Caco-2 (cell line): ENCODE measurements around the gene PHACTR1. TPM values are rescaled to one million over a fixed set of nuclear protein-coding genes. Genes with fewer than 3 reads are reported as not detected.

Experiments used
- BruUV-seq: library from RNA; stranded (reverse); fragments of 400-500 nt; replicated peaks from 2 replicates; lab custom pipeline; 2021; lab: Mats Ljungman, UMichigan
- CTCF ChIA-PET: fragments of 300-600 bp; sonication (Branson Sonifier 250); formaldehyde crosslinking; loops from one replicate; lab custom pipeline; 2022; ENCODE audit warnings: antibody characterized with exemption; lab: Charles Lee
- POLR2A ChIA-PET: fragments of 300-600 bp; sonication (Branson Sonifier 250); formaldehyde crosslinking; loops from one replicate; lab custom pipeline; 2022; ENCODE audit warnings: antibody characterized with exemption; lab: Charles Lee
- DNase-seq, 2 experiments: peaks; one replicate each; pipeline versions ENCODE4 v3.0.0 to v3.0.0-alpha.2; 2020 to 2022
- H3K27me3 ChIP-seq: replicated peaks from 2 replicates; pipeline ENCODE4 v1.6.0; 2011; ENCODE audit warnings: low read length; ENCODE audit not compliant: control insufficient read depth, insufficient read depth
- H3K36me3 ChIP-seq: 2 replicates; pipeline ENCODE4 v1.5.1; 2011; ENCODE audit warnings: low read length; ENCODE audit not compliant: control insufficient read depth, insufficient read depth
- H3K4me1 ChIP-seq: fragments of 250-450 bp; sonication (Bioruptor Pico); 2 replicates; pipeline ENCODE4 v1.5.1; 2020; ENCODE audit warnings: mild to moderate bottlenecking
- H3K4me3 ChIP-seq: 2 replicates; pipeline ENCODE4 v1.5.1; 2011; ENCODE audit warnings: low read depth, mild to moderate bottlenecking, control low read depth, low read length
- H3K9me3 ChIP-seq: fragments of 250-450 bp; sonication (Bioruptor Pico); 2 replicates; pipeline ENCODE4 v1.5.1; 2020; ENCODE audit warnings: mild to moderate bottlenecking, moderate library complexity
- H3K27ac Mint-ChIP-seq: one replicate; pipeline ENCODE4 v1.8.0; 2022; ENCODE audit warnings: mixed read lengths; ENCODE audit not compliant: unreplicated experiment
- H3K27me3 Mint-ChIP-seq: one replicate; pipeline ENCODE4 v1.8.0; 2022; ENCODE audit warnings: mixed read lengths; ENCODE audit not compliant: insufficient read depth, unreplicated experiment
- H3K36me3 Mint-ChIP-seq: one replicate; pipeline ENCODE4 v1.8.0; 2022; ENCODE audit warnings: mild to moderate bottlenecking, mixed read lengths; ENCODE audit not compliant: insufficient read depth, unreplicated experiment
- H3K4me1 Mint-ChIP-seq: one replicate; pipeline ENCODE4 v1.8.0; 2022; ENCODE audit warnings: low read depth, mixed read lengths; ENCODE audit not compliant: unreplicated experiment
- H3K4me3 Mint-ChIP-seq: one replicate; pipeline ENCODE4 v1.8.0; 2022; ENCODE audit warnings: mild to moderate bottlenecking, moderate library complexity, mixed read lengths; ENCODE audit not compliant: unreplicated experiment
- H3K9me3 Mint-ChIP-seq: one replicate; pipeline ENCODE4 v1.8.0; 2022; ENCODE audit warnings: mixed read lengths; ENCODE audit not compliant: unreplicated experiment
- intact Hi-C: fragments of 100-400 bp; cut with micrococcal nuclease; formaldehyde crosslinking; loops from one replicate; pipeline ENCODE4 v1.10.0; 2022; ENCODE audit not compliant: unreplicated experiment
- total RNA-seq: library from RNA; stranded (reverse); gene quantifications from 2 replicates; pipeline ENCODE4 v1.2.3, GENCODE V29; 2022
- TF ChIP-seq, protein P1 (sequence below), 2 experiments: fragments of 200-600 bp in 1 of 2; IDR thresholded peaks; 1 replicate in 1 of 2; 2 replicates in 1 of 2; pipeline versions ENCODE4 v1.5.1 to v1.8.0; 2011 to 2022; ENCODE audit warnings: antibody characterized with exemption in 1 of 2, control low read depth in 1 of 2, inconsistent platforms in 1 of 2, low read depth in 1 of 2, low read length in 1 of 2, mild to moderate bottlenecking in 1 of 2, moderate library complexity in 1 of 2; ENCODE audit not compliant: insufficient read depth in 1 of 2, severe bottlenecking in 1 of 2, unreplicated experiment in 1 of 2

The PHACTR1 gene
- total RNA-seq, 1 experiment from 2014 or later, result 0.41 TPM

DNA sequence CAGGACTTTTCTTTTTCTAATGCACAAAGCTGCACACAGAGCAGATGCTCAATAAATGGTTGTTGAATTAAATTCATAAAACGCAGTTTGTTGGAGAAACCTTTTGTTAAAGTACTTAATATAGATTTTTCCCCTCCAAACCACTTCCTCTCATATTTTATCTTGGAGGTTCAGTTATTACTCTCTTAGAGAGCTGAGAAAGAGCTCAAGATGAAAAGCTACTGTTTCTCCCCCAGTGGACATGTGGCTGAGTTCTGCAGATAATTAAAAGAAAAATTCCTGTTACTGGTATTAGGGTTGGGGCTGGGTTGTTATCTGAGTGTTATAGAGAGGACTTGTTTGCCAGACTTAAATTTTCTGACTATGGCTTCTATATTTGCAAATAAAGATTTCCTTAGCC is 317.7 kb downstream of the PHACTR1 start:
- H3K27ac Mint-ChIP-seq, result no peak overlapping the region
- ChIA-PET CTCF (no interaction called here), POLR2A (no interaction called here)
- Histone ChIP-seq H3K4me1 (no peaks in the 10 kb centered on the region), H3K4me3 (no peak overlapping the region), H3K27me3 (no peaks in the 10 kb centered on the region), H3K9me3 (no peaks in the 10 kb centered on the region), H3K36me3 (no peaks in the 10 kb centered on the region)
- no peak overlapping the region for H3K4me3 Mint-ChIP-seq
- H3K9me3 Mint-ChIP-seq, result no peaks in the 10 kb centered on the region
- intact Hi-C loops, result no loop called here
- no TSS peak for BruUV-seq
- no peak for DNase-seq
- TF ChIP-seq, protein P1, sequence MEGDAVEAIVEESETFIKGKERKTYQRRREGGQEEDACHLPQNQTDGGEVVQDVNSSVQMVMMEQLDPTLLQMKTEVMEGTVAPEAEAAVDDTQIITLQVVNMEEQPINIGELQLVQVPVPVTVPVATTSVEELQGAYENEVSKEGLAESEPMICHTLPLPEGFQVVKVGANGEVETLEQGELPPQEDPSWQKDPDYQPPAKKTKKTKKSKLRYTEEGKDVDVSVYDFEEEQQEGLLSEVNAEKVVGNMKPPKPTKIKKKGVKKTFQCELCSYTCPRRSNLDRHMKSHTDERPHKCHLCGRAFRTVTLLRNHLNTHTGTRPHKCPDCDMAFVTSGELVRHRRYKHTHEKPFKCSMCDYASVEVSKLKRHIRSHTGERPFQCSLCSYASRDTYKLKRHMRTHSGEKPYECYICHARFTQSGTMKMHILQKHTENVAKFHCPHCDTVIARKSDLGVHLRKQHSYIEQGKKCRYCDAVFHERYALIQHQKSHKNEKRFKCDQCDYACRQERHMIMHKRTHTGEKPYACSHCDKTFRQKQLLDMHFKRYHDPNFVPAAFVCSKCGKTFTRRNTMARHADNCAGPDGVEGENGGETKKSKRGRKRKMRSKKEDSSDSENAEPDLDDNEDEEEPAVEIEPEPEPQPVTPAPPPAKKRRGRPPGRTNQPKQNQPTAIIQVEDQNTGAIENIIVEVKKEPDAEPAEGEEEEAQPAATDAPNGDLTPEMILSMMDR (IDR thresholded peaks at IDR 0.05; ENCODE audit: insufficient read depth in 1 of 2, low read depth in 1 of 2, low read length in 1 of 2, severe bottlenecking in 1 of 2, unreplicated experiment in 1 of 2), result no peak
- H3K27me3 Mint-ChIP-seq, result peaks cover 6% of the 10 kb centered on the region
- no peaks in the 10 kb centered on the region for H3K36me3 Mint-ChIP-seq
- H3K4me1 Mint-ChIP-seq, result no peaks in the 10 kb centered on the region

DNA sequence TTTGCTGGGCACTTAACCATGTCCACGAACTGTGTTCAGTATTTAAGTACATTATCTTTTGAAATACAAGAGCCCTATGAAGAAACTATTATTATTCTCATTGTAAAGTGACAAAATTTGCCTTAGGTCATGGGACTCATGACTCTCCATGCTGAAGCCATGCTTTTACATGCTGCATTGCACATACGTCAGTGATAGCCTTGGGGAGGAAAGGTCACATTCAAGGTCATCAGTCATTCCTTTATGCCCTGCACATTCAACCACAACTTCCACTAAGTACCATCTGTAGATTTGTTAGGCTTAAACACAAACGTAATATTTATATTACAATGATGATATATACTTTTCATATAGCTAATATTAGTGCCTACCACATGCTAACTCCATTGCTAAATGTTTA is 319.0 kb downstream of the PHACTR1 start:
- H3K27me3 Mint-ChIP-seq, result no peaks in the 10 kb centered on the region
- no peaks in the 10 kb centered on the region for H3K36me3 ChIP-seq
- POLR2A ChIA-PET, result no interaction called here
- no peak overlapping the region for H3K4me3 ChIP-seq
- no peaks in the 10 kb centered on the region for H3K9me3 ChIP-seq
- no TSS peak for BruUV-seq
- no peak overlapping the region for H3K27ac Mint-ChIP-seq
- H3K9me3 Mint-ChIP-seq, result no peaks in the 10 kb centered on the region
- no peaks in the 10 kb centered on the region for H3K27me3 ChIP-seq
- no peaks in the 10 kb centered on the region for H3K4me1 ChIP-seq
- DNase-seq, result no peak
- CTCF ChIA-PET, result no interaction called here
- intact Hi-C loops, result no loop called here
- H3K4me3 Mint-ChIP-seq, result no peak overlapping the region
- no peaks in the 10 kb centered on the region for H3K36me3 Mint-ChIP-seq
- H3K4me1 Mint-ChIP-seq, result no peaks in the 10 kb centered on the region
- TF ChIP-seq, protein P1 (IDR thresholded peaks at IDR 0.05; ENCODE audit: insufficient read depth in 1 of 2, low read depth in 1 of 2, low read length in 1 of 2, severe bottlenecking in 1 of 2, unreplicated experiment in 1 of 2), result no peak

DNA sequence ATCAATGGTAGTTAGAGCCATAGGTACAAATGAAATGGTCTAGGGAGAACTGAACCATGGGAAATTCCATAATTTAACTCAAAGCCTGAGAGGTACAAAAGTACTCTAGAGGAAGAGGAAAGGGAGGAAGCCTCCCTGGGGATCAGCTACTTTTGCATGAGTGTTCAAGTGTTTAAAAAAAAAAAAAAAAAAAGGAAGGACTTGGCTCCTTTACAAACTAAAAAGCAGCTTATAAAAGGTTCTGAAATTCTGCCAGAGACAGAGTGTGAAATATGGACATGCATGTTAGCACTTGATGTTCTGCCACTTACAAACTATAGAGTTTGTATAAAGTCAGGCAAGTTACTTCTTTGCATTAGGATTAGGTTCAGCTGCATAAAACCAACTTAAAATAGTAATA is 321.7 kb downstream of the PHACTR1 start:
- H3K36me3 Mint-ChIP-seq, result no peaks in the 10 kb centered on the region
- H3K4me1 ChIP-seq, result no peaks in the 10 kb centered on the region
- ChIA-PET POLR2A (no interaction called here), CTCF (interaction anchor here (0.6 kb wide), 2 partner anchors 10 to 52 kb away, joined by 3 to 4 read pairs; no protein-coding TSS in a partner anchor)
- intact Hi-C loops, result no loop called here
- H3K36me3 ChIP-seq, result no peaks in the 10 kb centered on the region
- TF ChIP-seq, protein P1 (IDR thresholded peaks at IDR 0.05; ENCODE audit: insufficient read depth in 1 of 2, low read depth in 1 of 2, low read length in 1 of 2, severe bottlenecking in 1 of 2, unreplicated experiment in 1 of 2), result no peak
- no peak overlapping the region for H3K27ac Mint-ChIP-seq
- no peaks in the 10 kb centered on the region for H3K4me1 Mint-ChIP-seq
- no peaks in the 10 kb centered on the region for H3K9me3 ChIP-seq
- no TSS peak for BruUV-seq
- no peaks in the 10 kb centered on the region for H3K27me3 ChIP-seq
- no peak for DNase-seq
- peaks cover 4% of the 10 kb centered on the region for H3K27me3 Mint-ChIP-seq
- no peak overlapping the region for H3K4me3 ChIP-seq
- no peaks in the 10 kb centered on the region for H3K9me3 Mint-ChIP-seq
- no peak overlapping the region for H3K4me3 Mint-ChIP-seq
